Measurements from ENCODE around the gene TBC1D22B. TPM values are rescaled to one million over a fixed set of nuclear protein-coding genes. Genes with fewer than 3 reads are reported as not detected.

Gene TBC1D22B
- total RNA-seq, 1 experiment from 2014 or later: 6.6 TPM

DNA sequence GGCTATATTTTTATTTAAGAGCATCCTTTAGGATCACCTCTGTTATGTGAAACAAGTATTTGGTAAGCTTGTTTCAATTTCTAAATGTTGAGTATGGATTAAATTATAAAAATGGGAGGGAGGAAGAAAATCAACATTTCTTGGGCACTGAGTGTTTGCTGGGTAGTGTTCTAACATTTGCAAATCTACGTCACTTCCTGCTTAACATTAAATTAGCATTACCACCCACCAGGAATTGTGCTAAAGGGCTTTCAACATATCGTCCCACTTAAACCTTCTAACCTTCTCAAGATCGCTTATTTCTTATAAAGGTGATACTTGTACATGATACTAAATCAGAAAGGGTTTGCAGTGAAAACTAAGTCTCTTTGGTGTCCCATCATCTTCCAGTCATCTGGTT lies 8.3 kb downstream of the TBC1D22B start:
- H3K4me3 ChIP-seq: no peak overlapping the region
- no peaks in the 10 kb centered on the region for H3K27me3 ChIP-seq (replicated peaks)
- no peaks in the 10 kb centered on the region for H3K4me1 ChIP-seq (replicated peaks)
- DNase-seq (ENCODE audit: low read depth in 1 of 2, low spot score in 2 of 2): no peak
- no peaks in the 10 kb centered on the region for H3K9me3 ChIP-seq (replicated peaks)
- no peak overlapping the region for H3K27ac ChIP-seq
- peaks cover 11% of the 10 kb centered on the region for H3K36me3 ChIP-seq

DNA sequence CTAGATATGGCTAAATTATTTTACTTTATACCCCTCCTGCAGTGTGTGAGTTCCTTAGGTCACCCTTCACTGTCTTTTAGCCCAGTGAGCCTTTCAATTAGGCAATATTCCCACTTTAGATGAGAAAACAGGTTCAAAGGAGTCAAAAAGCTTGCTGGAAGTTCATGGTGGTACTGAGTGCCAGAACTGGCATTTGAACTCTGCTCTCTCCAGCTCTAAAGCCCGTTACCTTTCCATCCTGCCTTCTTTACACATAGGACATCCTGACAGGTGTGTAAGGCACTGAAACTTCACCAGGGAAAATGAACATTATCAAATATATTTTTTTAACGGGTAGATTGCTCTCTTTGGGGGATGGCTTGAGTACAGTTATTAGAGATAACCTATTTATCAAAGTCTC lies 11.5 kb downstream of the TBC1D22B start:
- H3K36me3 ChIP-seq: peaks cover 14% of the 10 kb centered on the region
- H3K27ac ChIP-seq: no peak overlapping the region
- no peak for DNase-seq (ENCODE audit: low read depth in 1 of 2, low spot score in 2 of 2)
- H3K4me3 ChIP-seq: no peak overlapping the region
- H3K4me1 ChIP-seq (replicated peaks): no peaks in the 10 kb centered on the region
- H3K27me3 ChIP-seq (replicated peaks): no peaks in the 10 kb centered on the region
- no peaks in the 10 kb centered on the region for H3K9me3 ChIP-seq (replicated peaks)

DNA sequence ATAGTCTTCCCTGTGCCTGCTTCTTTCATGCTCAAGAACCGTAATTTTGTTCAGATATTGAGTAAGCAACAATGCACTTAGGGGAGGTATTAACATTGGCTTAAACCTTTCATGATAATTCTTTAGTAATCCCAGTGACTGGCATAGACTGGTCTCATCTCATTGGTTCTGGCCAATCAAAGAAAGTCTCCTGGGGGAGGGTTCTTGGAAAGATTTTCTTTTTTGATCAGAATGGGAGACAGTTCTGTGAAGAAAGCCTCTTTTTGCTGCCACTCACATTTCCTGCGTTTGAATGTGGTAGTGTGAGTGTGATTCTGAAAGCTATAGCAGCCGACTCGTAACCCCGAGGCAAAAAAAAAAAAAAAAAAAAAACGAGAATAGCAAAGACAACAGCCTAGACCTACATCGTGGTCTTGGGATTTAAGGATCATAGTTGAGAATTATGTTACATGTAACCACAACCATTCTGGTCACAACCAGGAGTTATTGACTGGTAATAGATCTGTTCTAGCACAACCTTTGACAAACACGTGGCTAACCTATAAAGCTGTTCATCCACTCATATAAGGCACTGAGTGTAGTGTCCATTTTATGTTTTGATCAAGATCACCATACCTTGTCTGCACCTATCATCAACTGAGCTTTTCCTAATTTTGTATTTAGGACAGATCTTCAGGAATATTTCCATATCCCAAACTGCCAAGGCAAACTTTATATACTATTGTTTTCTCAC lies 15.4 kb downstream of the TBC1D22B start:
- no peaks in the 10 kb centered on the region for H3K4me1 ChIP-seq (replicated peaks)
- peaks cover 20% of the 10 kb centered on the region for H3K36me3 ChIP-seq
- no peak overlapping the region for H3K27ac ChIP-seq
- no peak overlapping the region for H3K4me3 ChIP-seq
- H3K9me3 ChIP-seq (replicated peaks): no peaks in the 10 kb centered on the region
- no peak for DNase-seq (ENCODE audit: low read depth in 1 of 2, low spot score in 2 of 2)
- no peaks in the 10 kb centered on the region for H3K27me3 ChIP-seq (replicated peaks)

DNA sequence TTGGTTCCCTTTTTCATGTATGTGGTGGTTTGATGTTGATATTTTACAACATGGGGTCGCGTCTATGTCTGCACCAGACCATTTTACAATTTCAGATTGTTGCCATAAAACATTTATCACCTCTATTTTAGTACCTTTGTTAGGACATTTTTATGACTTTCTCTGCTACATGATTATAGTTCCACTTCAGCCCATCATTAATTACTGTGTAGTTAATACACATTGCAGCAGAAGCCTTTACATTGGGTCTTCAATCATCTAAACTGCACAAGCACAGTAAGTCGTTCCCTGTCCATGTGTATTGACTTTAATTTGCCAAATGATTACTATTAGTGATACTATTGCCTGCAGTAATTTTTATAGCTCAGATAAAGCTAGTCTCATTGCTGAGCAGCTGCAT lies 16.1 kb downstream of the TBC1D22B start:
- DNase-seq (ENCODE audit: low read depth in 1 of 2, low spot score in 2 of 2): no peak
- H3K27me3 ChIP-seq (replicated peaks): no peaks in the 10 kb centered on the region
- no peaks in the 10 kb centered on the region for H3K9me3 ChIP-seq (replicated peaks)
- no peak overlapping the region for H3K4me3 ChIP-seq
- no peak overlapping the region for H3K27ac ChIP-seq
- peaks cover 20% of the 10 kb centered on the region for H3K36me3 ChIP-seq
- no peaks in the 10 kb centered on the region for H3K4me1 ChIP-seq (replicated peaks)

DNA sequence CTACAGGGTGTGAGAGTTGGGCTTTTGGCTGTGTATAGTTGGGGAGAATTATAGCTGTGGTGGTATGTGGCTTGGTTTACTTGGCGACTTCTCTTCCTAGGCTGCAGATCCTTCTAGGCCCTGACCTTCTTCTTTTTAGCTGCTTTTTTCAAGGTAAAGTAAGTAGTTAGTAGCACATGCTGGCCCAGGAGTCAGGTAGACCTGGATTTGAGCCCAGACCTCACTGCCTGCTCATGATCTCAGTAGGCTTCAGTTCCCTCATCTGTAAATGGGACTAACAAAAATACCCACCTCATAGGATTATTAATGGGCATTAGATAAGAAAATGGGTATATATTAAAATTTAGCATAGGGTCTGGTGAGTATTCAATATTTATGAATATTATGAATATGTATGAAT lies 17.8 kb downstream of the TBC1D22B start:
- Histone ChIP-seq H3K36me3 (peaks cover 13% of the 10 kb centered on the region), H3K4me3 (no peak overlapping the region), H3K4me1 (replicated peaks) (no peaks in the 10 kb centered on the region), H3K27me3 (replicated peaks) (no peaks in the 10 kb centered on the region), H3K9me3 (replicated peaks) (no peaks in the 10 kb centered on the region), H3K27ac (no peak overlapping the region)
- DNase-seq (ENCODE audit: low read depth in 1 of 2, low spot score in 2 of 2): no peak

DNA sequence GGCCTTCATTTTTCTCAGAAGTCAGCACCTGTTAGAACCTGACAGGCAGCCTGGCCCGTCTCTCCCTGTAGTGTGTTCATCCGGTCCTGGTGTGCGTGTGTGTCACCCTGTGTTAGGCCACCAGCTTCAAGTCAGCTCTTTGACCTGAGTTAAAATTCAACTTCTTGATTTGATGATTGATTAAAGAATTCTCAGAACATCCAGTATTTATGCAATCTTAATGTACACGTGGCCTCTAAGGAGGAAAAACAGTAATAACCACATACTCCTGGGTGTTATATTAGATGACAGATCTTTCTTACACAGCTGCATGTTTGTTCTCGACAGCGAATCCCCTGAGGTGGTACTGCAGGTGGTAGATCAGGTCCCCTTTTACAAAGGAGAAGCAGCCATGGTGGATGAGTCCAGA lies 19.4 kb downstream of the TBC1D22B start:
- Histone ChIP-seq H3K36me3 (peaks cover 15% of the 10 kb centered on the region), H3K4me1 (replicated peaks) (no peaks in the 10 kb centered on the region), H3K27me3 (replicated peaks) (no peaks in the 10 kb centered on the region), H3K4me3 (no peak overlapping the region), H3K27ac (no peak overlapping the region), H3K9me3 (replicated peaks) (no peaks in the 10 kb centered on the region)
- DNase-seq (ENCODE audit: low read depth in 1 of 2, low spot score in 2 of 2): no peak

DNA sequence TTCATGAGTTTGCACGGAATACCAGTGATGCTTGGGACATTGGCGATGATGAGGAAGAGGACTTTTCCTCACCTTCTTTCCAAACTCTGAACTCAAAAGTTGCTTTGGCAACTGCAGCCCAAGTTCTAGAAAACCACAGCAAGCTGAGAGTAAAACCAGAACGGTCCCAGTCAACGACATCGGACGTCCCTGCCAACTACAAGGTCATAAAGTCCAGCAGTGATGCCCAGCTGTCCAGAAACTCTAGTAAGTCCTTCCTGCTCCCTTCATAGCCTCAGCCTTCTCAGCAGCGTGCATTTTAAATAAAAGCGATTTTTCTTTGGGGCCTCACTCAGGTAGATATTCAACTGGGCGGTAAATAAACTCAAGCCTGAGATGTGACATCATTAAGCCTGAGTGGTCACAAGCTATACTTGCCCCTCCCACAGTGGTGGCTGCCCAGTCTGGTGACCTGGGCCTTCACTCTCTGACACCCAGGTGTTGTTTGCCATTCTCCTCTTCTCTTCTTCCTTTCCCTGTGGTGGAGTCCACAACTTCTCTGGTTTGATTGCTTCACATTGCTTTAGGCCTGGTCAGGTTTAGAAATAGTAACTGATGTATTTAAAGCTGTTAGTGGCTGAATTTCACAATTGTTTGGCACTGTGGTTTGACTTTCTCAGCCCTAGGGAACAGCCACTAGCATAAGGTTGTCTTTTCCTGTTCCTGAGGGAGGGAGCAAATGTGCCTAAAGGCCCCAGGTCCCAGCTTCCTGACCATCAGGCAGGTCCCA lies 22.0 kb downstream of the TBC1D22B start:
- H3K27ac ChIP-seq: no peak overlapping the region
- peaks cover 34% of the 10 kb centered on the region for H3K36me3 ChIP-seq
- H3K27me3 ChIP-seq (replicated peaks): no peaks in the 10 kb centered on the region
- H3K4me3 ChIP-seq: no peak overlapping the region
- no peaks in the 10 kb centered on the region for H3K9me3 ChIP-seq (replicated peaks)
- DNase-seq (ENCODE audit: low read depth in 1 of 2, low spot score in 2 of 2): no peak
- H3K4me1 ChIP-seq (replicated peaks): no peaks in the 10 kb centered on the region

DNA sequence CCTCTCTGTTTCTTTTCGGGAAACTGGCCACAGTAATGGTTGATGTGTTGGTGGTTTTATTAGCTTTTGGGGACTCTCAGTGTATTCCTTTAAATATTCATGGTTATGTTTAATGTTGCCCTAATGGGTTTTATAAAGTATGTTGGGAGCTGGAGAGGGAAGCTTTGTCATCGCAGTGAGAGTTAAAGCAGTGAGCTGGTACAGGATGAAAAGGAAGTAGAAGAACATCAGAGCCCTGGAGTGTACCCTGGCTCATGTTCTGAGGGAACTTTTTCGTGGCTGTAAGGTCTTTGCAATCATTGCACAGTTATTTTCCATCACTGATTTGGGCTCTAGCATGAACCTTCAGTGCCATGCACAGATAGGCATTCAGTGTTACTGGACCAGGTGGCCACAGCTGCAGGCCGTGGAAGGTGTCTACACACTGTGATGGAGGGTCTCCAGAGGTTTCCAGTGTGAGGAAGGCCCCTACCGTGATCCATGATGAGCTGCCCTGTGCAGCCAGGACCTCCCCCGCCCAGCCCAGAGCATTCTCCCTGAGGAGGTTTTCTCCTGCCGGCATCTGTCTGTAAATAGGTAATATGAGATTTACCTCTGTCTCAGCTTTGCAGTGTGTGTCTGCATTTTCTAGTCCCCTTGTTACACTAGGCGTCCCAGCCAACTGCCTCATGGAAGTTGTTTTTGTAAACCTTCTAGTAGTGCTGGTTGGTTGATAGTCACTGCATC lies 22.8 kb downstream of the TBC1D22B start:
- peaks cover 37% of the 10 kb centered on the region for H3K36me3 ChIP-seq
- H3K9me3 ChIP-seq (replicated peaks): no peaks in the 10 kb centered on the region
- no peaks in the 10 kb centered on the region for H3K27me3 ChIP-seq (replicated peaks)
- no peaks in the 10 kb centered on the region for H3K4me1 ChIP-seq (replicated peaks)
- H3K4me3 ChIP-seq: no peak overlapping the region
- no peak for DNase-seq (ENCODE audit: low read depth in 1 of 2, low spot score in 2 of 2)
- H3K27ac ChIP-seq: no peak overlapping the region

DNA sequence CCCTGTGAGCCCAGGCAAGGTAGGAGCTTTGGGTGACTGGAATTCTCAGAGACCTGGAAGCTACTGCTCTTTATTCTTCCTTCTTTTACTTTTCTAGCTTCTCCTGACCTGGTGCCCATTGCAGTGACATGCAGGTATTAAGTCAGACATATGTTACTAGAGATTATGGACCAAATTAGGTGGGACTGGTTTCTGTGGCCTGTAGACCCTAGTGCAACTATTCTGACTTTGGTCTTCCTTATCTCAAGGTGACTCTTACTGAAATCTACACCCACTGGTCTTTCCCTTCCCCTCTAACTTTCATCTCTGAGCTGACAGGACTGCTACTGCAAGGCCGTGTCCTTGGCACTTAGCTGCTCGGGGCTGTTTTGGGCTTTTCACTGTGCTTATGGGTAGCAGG lies 24.8 kb downstream of the TBC1D22B start:
- Histone ChIP-seq H3K9me3 (replicated peaks) (no peaks in the 10 kb centered on the region), H3K27ac (no peak overlapping the region), H3K36me3 (peaks cover 51% of the 10 kb centered on the region), H3K4me3 (no peak overlapping the region), H3K4me1 (replicated peaks) (no peaks in the 10 kb centered on the region), H3K27me3 (replicated peaks) (no peaks in the 10 kb centered on the region)
- DNase-seq (ENCODE audit: low read depth in 1 of 2, low spot score in 2 of 2): no peak

DNA sequence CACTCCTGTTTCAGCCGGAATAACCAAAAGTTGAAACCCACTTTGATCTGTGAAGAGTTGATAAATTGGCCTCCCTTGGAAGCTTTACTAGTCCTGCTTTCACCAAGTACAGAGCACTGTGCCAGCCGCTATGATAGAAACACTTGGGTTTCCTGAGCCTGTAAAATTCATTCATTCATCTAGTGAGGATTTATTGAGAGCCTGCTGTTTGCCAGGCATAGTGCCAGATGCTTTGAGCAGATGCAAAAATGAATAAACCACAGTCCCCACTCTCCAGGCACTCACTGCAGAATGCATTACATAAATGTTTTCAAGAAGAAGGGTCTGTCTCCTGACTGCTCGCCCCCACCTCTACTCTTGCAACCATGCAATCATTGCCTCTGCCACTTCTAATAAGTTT lies 25.7 kb downstream of the TBC1D22B start:
- DNase-seq (ENCODE audit: low read depth in 1 of 2, low spot score in 2 of 2): no peak
- Histone ChIP-seq H3K27ac (no peak overlapping the region), H3K4me3 (no peak overlapping the region), H3K9me3 (replicated peaks) (no peaks in the 10 kb centered on the region), H3K27me3 (replicated peaks) (no peaks in the 10 kb centered on the region), H3K36me3 (peaks cover 57% of the 10 kb centered on the region), H3K4me1 (replicated peaks) (no peaks in the 10 kb centered on the region)

DNA sequence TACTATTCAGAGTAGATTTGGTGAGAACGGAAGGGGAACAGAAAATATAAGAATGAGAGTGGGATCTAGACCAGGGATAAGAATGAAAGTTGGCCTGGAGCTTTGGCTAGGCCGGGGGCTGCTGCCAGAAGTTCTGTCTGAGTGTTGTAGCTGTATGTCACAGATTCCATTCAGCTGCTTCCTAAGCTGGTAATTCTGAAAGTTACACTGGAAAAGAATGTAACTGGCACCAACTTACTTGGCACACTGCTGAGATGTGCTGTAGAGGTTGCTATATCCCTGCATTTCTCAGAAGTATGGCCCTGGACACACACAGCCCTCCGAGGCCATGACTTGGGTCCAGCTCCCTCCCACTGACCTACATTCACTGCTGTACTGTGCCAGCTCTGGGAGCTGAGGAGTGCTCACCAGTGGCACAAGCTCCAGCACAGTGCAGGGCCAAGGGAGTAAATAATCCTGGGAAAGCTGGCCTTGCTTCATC lies 26.1 kb downstream of the TBC1D22B start:
- Histone ChIP-seq H3K27ac (no peak overlapping the region), H3K4me1 (replicated peaks) (no peaks in the 10 kb centered on the region)
- DNase-seq (ENCODE audit: low read depth in 1 of 2, low spot score in 2 of 2): no peak

DNA sequence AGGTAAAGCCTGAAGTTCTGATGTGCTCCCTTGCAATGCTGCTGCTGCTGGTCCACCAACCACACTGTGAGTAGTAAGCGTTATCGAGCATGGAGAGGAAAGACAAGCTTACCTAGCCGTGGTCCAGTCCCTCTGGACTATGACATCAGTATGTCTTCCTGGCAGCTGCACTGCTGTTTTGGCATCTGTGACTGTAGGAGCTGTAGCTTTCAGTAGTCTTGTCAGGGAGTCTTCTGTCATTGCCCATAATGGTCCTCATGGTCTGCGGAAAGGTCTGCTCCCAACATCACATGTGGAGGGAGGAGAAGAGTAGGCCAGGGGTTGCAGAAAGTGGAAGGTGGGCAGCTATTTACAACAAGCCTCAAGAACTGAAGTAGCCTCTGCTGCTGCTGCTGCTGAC lies 27.2 kb downstream of the TBC1D22B start:
- H3K36me3 ChIP-seq: peaks cover 63% of the 10 kb centered on the region
- H3K9me3 ChIP-seq (replicated peaks): no peaks in the 10 kb centered on the region
- DNase-seq (ENCODE audit: low read depth in 1 of 2, low spot score in 2 of 2): no peak
- no peak overlapping the region for H3K27ac ChIP-seq
- no peak overlapping the region for H3K4me3 ChIP-seq
- H3K27me3 ChIP-seq (replicated peaks): no peaks in the 10 kb centered on the region
- H3K4me1 ChIP-seq (replicated peaks): no peaks in the 10 kb centered on the region

More for the DNA sequence above, 26.1 kb downstream of the TBC1D22B start:
- peaks cover 59% of the 10 kb centered on the region for H3K36me3 ChIP-seq
- H3K4me3 ChIP-seq: no peak overlapping the region
- H3K9me3 ChIP-seq (replicated peaks): no peaks in the 10 kb centered on the region
- H3K27me3 ChIP-seq (replicated peaks): no peaks in the 10 kb centered on the region

DNA sequence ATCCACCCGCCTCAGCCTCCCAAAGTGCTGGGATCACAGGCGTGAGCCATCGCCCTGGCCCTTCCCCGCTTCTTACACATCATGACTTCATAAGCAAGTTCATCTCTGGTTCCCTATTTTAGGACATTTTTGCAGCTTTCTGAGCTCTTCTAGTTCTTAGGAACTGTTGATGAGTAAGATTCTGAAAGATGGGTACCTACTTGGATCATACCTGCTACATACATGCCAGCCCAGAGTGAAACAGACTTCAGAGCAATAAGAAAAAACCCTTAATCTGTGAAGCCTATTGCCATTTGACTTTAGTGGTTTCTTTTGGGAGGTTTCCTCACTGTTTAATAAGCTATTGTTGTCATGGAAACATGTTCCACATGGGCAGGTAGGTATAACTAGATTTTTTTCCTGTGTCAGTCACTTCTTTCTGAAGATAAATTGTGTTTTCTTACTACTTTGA lies 28.3 kb downstream of the TBC1D22B start:
- Histone ChIP-seq H3K4me3 (no peak overlapping the region), H3K27ac (no peak overlapping the region), H3K9me3 (replicated peaks) (no peaks in the 10 kb centered on the region), H3K36me3 (peaks cover 63% of the 10 kb centered on the region), H3K4me1 (replicated peaks) (no peaks in the 10 kb centered on the region), H3K27me3 (replicated peaks) (no peaks in the 10 kb centered on the region)
- no peak for DNase-seq (ENCODE audit: low read depth in 1 of 2, low spot score in 2 of 2)
